RWPE2 (cell line): Measurements from ENCODE around the gene CLEC2L.

Experiments
- ATAC-seq: fragments of 200-7000 bp; cut with Tn5 transposase; 3 replicates; pipeline ENCODE4 v1.9.1; 2021; ENCODE audit warnings: low read depth
- DNase-seq: peaks from one replicate; pipeline ENCODE4 v3.0.0-alpha.2; 2020; ENCODE audit warnings: low spot score
- H3K27ac ChIP-seq: fragments of 450-650 bp; 2 replicates; pipeline ENCODE4 v1.5.1; 2017; ENCODE audit warnings: mild to moderate bottlenecking; ENCODE audit not compliant: poor library complexity, severe bottlenecking
- H3K27me3 ChIP-seq: fragments of 250-450 bp; sonication (Bioruptor Pico); 2 replicates; pipeline ENCODE4 v1.5.1; 2021; ENCODE audit warnings: mild to moderate bottlenecking, moderate library complexity; ENCODE audit not compliant: insufficient read depth, poor library complexity, severe bottlenecking
- H3K36me3 ChIP-seq: fragments of 250-450 bp; sonication (Bioruptor Pico); 2 replicates; pipeline ENCODE4 v1.5.1; 2020; ENCODE audit warnings: low read depth, mild to moderate bottlenecking, moderate library complexity
- H3K4me1 ChIP-seq: fragments of 250-450 bp; sonication (Bioruptor Pico); 2 replicates; pipeline ENCODE4 v1.5.1; 2021; ENCODE audit warnings: mild to moderate bottlenecking, moderate library complexity; ENCODE audit not compliant: insufficient read depth, poor library complexity, severe bottlenecking
- H3K4me3 ChIP-seq: fragments of 250-450 bp; sonication (Bioruptor Pico); 2 replicates; pipeline ENCODE4 v1.5.1; 2021; ENCODE audit warnings: mild to moderate bottlenecking, moderate library complexity; ENCODE audit not compliant: severe bottlenecking
- H3K9me3 ChIP-seq: fragments of 250-450 bp; sonication (Bioruptor Pico); 2 replicates; pipeline ENCODE4 v1.5.1; 2021; ENCODE audit warnings: mild to moderate bottlenecking, moderate library complexity; ENCODE audit not compliant: severe bottlenecking
- CTCF ChIP-seq: fragments of 450-650 bp; IDR thresholded peaks from one replicate; pipeline ENCODE4 v1.5.1; 2017; ENCODE audit warnings: mild to moderate bottlenecking, moderate library complexity; ENCODE audit not compliant: poor library complexity, severe bottlenecking

Gene CLEC2L

DNA sequence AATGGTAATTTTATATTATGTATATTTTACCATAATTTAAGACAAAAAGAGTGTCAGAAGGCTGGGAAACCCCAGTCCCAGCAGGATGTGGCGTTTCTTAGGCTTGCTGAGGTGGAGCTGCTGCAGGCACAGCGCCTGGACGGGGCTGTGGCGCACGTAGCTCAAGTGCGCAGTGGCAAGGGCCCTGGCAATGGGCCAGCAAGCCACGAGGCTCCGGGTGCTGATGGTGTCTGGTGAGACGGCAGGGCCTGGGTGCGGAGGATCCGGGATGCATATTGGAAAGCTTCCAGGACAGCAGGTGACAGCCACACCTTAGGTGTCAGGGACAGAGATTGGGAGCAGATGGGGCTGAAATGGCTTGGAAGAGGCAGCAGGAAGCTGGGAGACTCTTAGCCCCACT, 37.2 kb downstream of the CLEC2L start:
- H3K36me3 ChIP-seq, result no peaks in the 10 kb centered on the region
- H3K9me3 ChIP-seq, result no peaks in the 10 kb centered on the region
- H3K27me3 ChIP-seq, result peaks cover 4% of the 10 kb centered on the region
- no peaks in the 10 kb centered on the region for H3K4me1 ChIP-seq
- no peak for ATAC-seq
- no peak for DNase-seq
- TF ChIP-seq CTCF, result no peak
- no peak overlapping the region for H3K27ac ChIP-seq
- no peak overlapping the region for H3K4me3 ChIP-seq

GRCh38 chr7:139562491-139562890, 39.0 kb downstream of the CLEC2L start:
- TF ChIP-seq CTCF, result no peak
- H3K27ac ChIP-seq, result no peak overlapping the region
- 0 out of 3 replicates have a peak, but pooled peaks have one; percentile 19 for ATAC-seq
- H3K4me1 ChIP-seq, result no peaks in the 10 kb centered on the region
- peaks cover 4% of the 10 kb centered on the region for H3K27me3 ChIP-seq
- no peaks in the 10 kb centered on the region for H3K36me3 ChIP-seq
- DNase-seq, result no peak
- H3K9me3 ChIP-seq, result no peaks in the 10 kb centered on the region
- no peak overlapping the region for H3K4me3 ChIP-seq

GRCh38 chr7:139562961-139563565, 39.6 kb downstream of the CLEC2L start:
- Histone ChIP-seq H3K27ac (no peak overlapping the region), H3K27me3 (peaks cover 2% of the 10 kb centered on the region), H3K36me3 (no peaks in the 10 kb centered on the region), H3K4me3 (no peak overlapping the region), H3K9me3 (no peaks in the 10 kb centered on the region), H3K4me1 (no peaks in the 10 kb centered on the region)
- ATAC-seq, result no peak
- DNase-seq, result no peak
- no peak for TF ChIP-seq CTCF

- ATAC-seq (no peak), DNase-seq (no peak)
- Histone ChIP-seq H3K27ac (no peak overlapping the region), H3K4me1 (no peaks in the 10 kb centered on the region), H3K4me3 (no peak overlapping the region), H3K36me3 (no peaks in the 10 kb centered on the region), H3K9me3 (no peaks in the 10 kb centered on the region), H3K27me3 (no peaks in the 10 kb centered on the region)
- TF ChIP-seq CTCF, result no peak
These were observed 40.4 kb downstream of the CLEC2L start for GRCh38 chr7:139563856-139564255.

DNA sequence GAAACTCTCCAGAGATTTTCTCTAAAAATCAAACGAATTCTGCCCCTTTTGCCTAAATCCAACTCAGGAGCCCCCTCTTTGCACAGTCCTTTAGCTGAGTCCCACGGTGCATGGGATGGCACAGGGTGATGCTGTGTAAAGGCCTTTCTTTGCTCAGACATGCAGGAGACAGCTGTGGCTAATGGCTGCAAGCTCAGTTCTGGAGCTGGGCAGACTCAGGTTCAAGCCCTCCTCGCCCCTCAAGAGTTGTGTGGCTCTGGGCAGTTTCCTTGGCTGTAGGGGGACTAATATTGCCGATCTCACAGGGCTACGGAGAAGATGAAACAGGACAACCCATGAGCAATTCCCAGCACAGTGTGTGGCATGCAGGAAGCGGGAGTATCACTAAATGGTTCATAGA, 42.6 kb downstream of the CLEC2L start:
- DNase-seq, result no peak
- Histone ChIP-seq H3K9me3 (no peaks in the 10 kb centered on the region), H3K4me3 (no peak overlapping the region), H3K27ac (no peak overlapping the region), H3K4me1 (no peaks in the 10 kb centered on the region), H3K36me3 (no peaks in the 10 kb centered on the region), H3K27me3 (no peaks in the 10 kb centered on the region)
- TF ChIP-seq CTCF, result no peak
- ATAC-seq, result no peak
